Activated CD4-positive, alpha-beta T cell treated with anti-CD3 and anti-CD28 coated beads, Interleukin-2, amount 10 ng/mL, durations not matched to agents 7 days and 5 days (primary cell): ENCODE results near the gene PSG7. TPM values are rescaled to one million over a fixed set of nuclear protein-coding genes. Genes with fewer than 3 reads are reported as not detected.
"Not testable (repeated sequence)": the region's sequence is repeated elsewhere in the genome, so short reads cannot be mapped to it uniquely, and the experiment has no call there.

Source experiments
- CTCF ChIA-PET: fragments of 350-600 bp; sonication (Branson Sonifier 250); formaldehyde crosslinking; loops from one replicate; lab custom pipeline; 2021; ENCODE audit warnings: antibody characterized with exemption; lab: Charles Lee
- POLR2A ChIA-PET: fragments of 350-600 bp; sonication (Branson Sonifier 250); formaldehyde crosslinking; loops from one replicate; lab custom pipeline; 2021; ENCODE audit warnings: antibody characterized with exemption; lab: Charles Lee
- DNase-seq: peaks from one replicate; pipeline ENCODE4 v3.0.0-alpha.2; 2020
- H3K27ac Mint-ChIP-seq: one replicate; pipeline ENCODE4 v1.8.0; 2021; ENCODE audit warnings: mild to moderate bottlenecking, moderate library complexity, mixed read lengths
- H3K27me3 Mint-ChIP-seq: one replicate; pipeline ENCODE4 v1.8.0; 2021; ENCODE audit warnings: mixed read lengths
- H3K36me3 Mint-ChIP-seq: one replicate; pipeline ENCODE4 v1.8.0; 2021; ENCODE audit warnings: low read depth, mixed read lengths
- H3K4me1 Mint-ChIP-seq: one replicate; pipeline ENCODE4 v1.8.0; 2021; ENCODE audit warnings: mixed read lengths
- H3K4me3 Mint-ChIP-seq: one replicate; pipeline ENCODE4 v1.8.0; 2021; ENCODE audit warnings: mild to moderate bottlenecking, moderate library complexity, mixed read lengths
- H3K9me3 Mint-ChIP-seq: one replicate; pipeline ENCODE4 v1.8.0; 2021; ENCODE audit warnings: mixed read lengths
- total RNA-seq, 2 experiments: library from RNA; stranded (reverse); gene quantifications; one replicate each; pipeline ENCODE4 v1.2.3, GENCODE V29; 2021

Gene PSG7
- total RNA-seq, 2 experiments from 2014 or later = not detected

- H3K4me1 Mint-ChIP-seq, H3K27me3 Mint-ChIP-seq, CTCF ChIA-PET, DNase-seq, H3K9me3 Mint-ChIP-seq, POLR2A ChIA-PET, H3K27ac Mint-ChIP-seq, H3K4me3 Mint-ChIP-seq, H3K36me3 Mint-ChIP-seq: not testable (repeated sequence)
These were observed 37.3 kb downstream of the PSG7 start for GRCh38 chr19:42899674-42900073.

- H3K4me3 Mint-ChIP-seq, H3K9me3 Mint-ChIP-seq, DNase-seq, H3K4me1 Mint-ChIP-seq, CTCF ChIA-PET, H3K27me3 Mint-ChIP-seq, H3K27ac Mint-ChIP-seq, H3K36me3 Mint-ChIP-seq, POLR2A ChIA-PET: not testable (repeated sequence)
These were observed 37.9 kb downstream of the PSG7 start for GRCh38 chr19:42899110-42899509.

GRCh38 chr19:42898656-42899055 is 38.4 kb downstream of the PSG7 start:
- H3K27ac Mint-ChIP-seq, DNase-seq, H3K4me1 Mint-ChIP-seq, H3K36me3 Mint-ChIP-seq, H3K27me3 Mint-ChIP-seq, POLR2A ChIA-PET, H3K4me3 Mint-ChIP-seq, H3K9me3 Mint-ChIP-seq: not testable (repeated sequence)
- CTCF ChIA-PET = interaction anchor here (0.7 kb wide), 1 partner anchor 207 kb away, joined by 3 read pairs; no protein-coding TSS in a partner anchor

GRCh38 chr19:42897729-42898128 is 39.3 kb downstream of the PSG7 start:
- POLR2A ChIA-PET, CTCF ChIA-PET, H3K27me3 Mint-ChIP-seq, H3K4me3 Mint-ChIP-seq, H3K36me3 Mint-ChIP-seq, H3K4me1 Mint-ChIP-seq, H3K27ac Mint-ChIP-seq, DNase-seq, H3K9me3 Mint-ChIP-seq: not testable (repeated sequence)

- DNase-seq, H3K36me3 Mint-ChIP-seq, H3K4me3 Mint-ChIP-seq, H3K27ac Mint-ChIP-seq, H3K9me3 Mint-ChIP-seq, H3K4me1 Mint-ChIP-seq, H3K27me3 Mint-ChIP-seq, POLR2A ChIA-PET, CTCF ChIA-PET: not testable (repeated sequence)
These were observed 46.6 kb downstream of the PSG7 start for GRCh38 chr19:42890446-42890845.

- H3K27me3 Mint-ChIP-seq, DNase-seq, POLR2A ChIA-PET, CTCF ChIA-PET, H3K27ac Mint-ChIP-seq, H3K36me3 Mint-ChIP-seq, H3K4me3 Mint-ChIP-seq, H3K9me3 Mint-ChIP-seq, H3K4me1 Mint-ChIP-seq: not testable (repeated sequence)
These were observed 49.0 kb downstream of the PSG7 start for GRCh38 chr19:42887876-42888445.

GRCh38 chr19:42882730-42883129 is 54.3 kb downstream of the PSG7 start:
- CTCF ChIA-PET, H3K27me3 Mint-ChIP-seq, H3K36me3 Mint-ChIP-seq, H3K4me3 Mint-ChIP-seq, DNase-seq, POLR2A ChIA-PET, H3K4me1 Mint-ChIP-seq, H3K27ac Mint-ChIP-seq, H3K9me3 Mint-ChIP-seq: not testable (repeated sequence)

- H3K4me1 Mint-ChIP-seq, H3K4me3 Mint-ChIP-seq, H3K36me3 Mint-ChIP-seq, DNase-seq, CTCF ChIA-PET, POLR2A ChIA-PET, H3K27me3 Mint-ChIP-seq, H3K27ac Mint-ChIP-seq, H3K9me3 Mint-ChIP-seq: not testable (repeated sequence)
These were observed 55.0 kb downstream of the PSG7 start for GRCh38 chr19:42882010-42882409.

- H3K4me1 Mint-ChIP-seq, CTCF ChIA-PET, DNase-seq, H3K9me3 Mint-ChIP-seq, H3K36me3 Mint-ChIP-seq, H3K4me3 Mint-ChIP-seq, H3K27ac Mint-ChIP-seq, POLR2A ChIA-PET, H3K27me3 Mint-ChIP-seq: not testable (repeated sequence)
These were observed 55.7 kb downstream of the PSG7 start for GRCh38 chr19:42881279-42881678.

GRCh38 chr19:42880621-42881020 is 56.4 kb downstream of the PSG7 start:
- H3K27ac Mint-ChIP-seq, H3K4me3 Mint-ChIP-seq, H3K36me3 Mint-ChIP-seq, DNase-seq, POLR2A ChIA-PET, H3K4me1 Mint-ChIP-seq, H3K9me3 Mint-ChIP-seq, H3K27me3 Mint-ChIP-seq, CTCF ChIA-PET: not testable (repeated sequence)

- ChIA-PET CTCF (no interaction called here), POLR2A (no interaction called here)
- Mint-ChIP-seq H3K27ac (no peak within 1 kb of the TSS), H3K4me3 (no peak within 1 kb of the TSS), H3K4me1 (no peaks in the 10 kb centered on the region), H3K27me3 (peaks cover 9% of the 10 kb centered on the region), H3K36me3 (no peaks in the 10 kb centered on the region), H3K9me3 (no peaks in the 10 kb centered on the region)
- no peak for DNase-seq
These were observed 57.4 kb downstream of the PSG7 start, which contains the start of gene PSG1 for GRCh38 chr19:42879613-42880012. TSS of gene PSG1 (minus strand) at chr19:42879713. CDS start at chr19:42879581, 132 bp downstream.

- H3K9me3 Mint-ChIP-seq, POLR2A ChIA-PET, DNase-seq, CTCF ChIA-PET, H3K27me3 Mint-ChIP-seq, H3K27ac Mint-ChIP-seq, H3K4me3 Mint-ChIP-seq, H3K36me3 Mint-ChIP-seq, H3K4me1 Mint-ChIP-seq: not testable (repeated sequence)
These were observed 60.4 kb downstream of the PSG7 start for GRCh38 chr19:42876596-42876995.

GRCh38 chr19:42875881-42876280 is 61.1 kb downstream of the PSG7 start:
- H3K4me1 Mint-ChIP-seq, H3K4me3 Mint-ChIP-seq, POLR2A ChIA-PET, H3K9me3 Mint-ChIP-seq, H3K27ac Mint-ChIP-seq, H3K27me3 Mint-ChIP-seq, H3K36me3 Mint-ChIP-seq, DNase-seq, CTCF ChIA-PET: not testable (repeated sequence)
